WTC11 (cell line): ENCODE results near the gene SH3YL1.

ENCODE experiments used
- ATF3 ChIP-seq: sonication (generic); formaldehyde crosslinking; conservative IDR thresholded peaks from 2 replicates; pipeline ENCODE4 v1.8.1; 2022; ENCODE audit warnings: mild to moderate bottlenecking, missing genetic modification reagents
- CTCF ChIP-seq: fragments of 200-600 bp; IDR thresholded peaks from 2 replicates; pipeline ENCODE4 v1.8.0; 2022; ENCODE audit warnings: antibody characterized with exemption
- JUN ChIP-seq: sonication (generic); formaldehyde crosslinking; IDR thresholded peaks from 2 replicates; pipeline ENCODE4 v1.8.0; 2023; ENCODE audit warnings: mild to moderate bottlenecking, missing genetic modification reagents
- TEAD1 ChIP-seq: sonication (generic); formaldehyde crosslinking; IDR thresholded peaks from 2 replicates; pipeline ENCODE4 v1.8.0; 2022; ENCODE audit warnings: mild to moderate bottlenecking, missing genetic modification reagents
- USF1 ChIP-seq: sonication (generic); formaldehyde crosslinking; IDR thresholded peaks from 2 replicates; pipeline ENCODE4 v1.8.0; 2022; ENCODE audit warnings: mild to moderate bottlenecking, missing genetic modification reagents
- ZNF512 ChIP-seq: sonication (generic); formaldehyde crosslinking; IDR thresholded peaks from 2 replicates; pipeline ENCODE4 v1.8.1; 2022; ENCODE audit warnings: missing genetic modification reagents, borderline replicate concordance

- TF ChIP-seq TEAD1 (no peak), ZNF512 (CRISPR knock-in tag) (no peak), ATF3 (CRISPR knock-in tag) (no peak), JUN (CRISPR knock-in tag) (no peak), CTCF (no peak), USF1 (no peak)
Observed at GRCh38 chr2:236993-237539, 26.8 kb downstream of the SH3YL1 start.
